ENCODE results near the gene TFAP2D. TPM values are rescaled to one million over a fixed set of nuclear protein-coding genes. Genes with fewer than 3 reads are reported as not detected.

TFAP2D gene
- total RNA-seq, 4 donors from 2014 or later, result not detected

DNA sequence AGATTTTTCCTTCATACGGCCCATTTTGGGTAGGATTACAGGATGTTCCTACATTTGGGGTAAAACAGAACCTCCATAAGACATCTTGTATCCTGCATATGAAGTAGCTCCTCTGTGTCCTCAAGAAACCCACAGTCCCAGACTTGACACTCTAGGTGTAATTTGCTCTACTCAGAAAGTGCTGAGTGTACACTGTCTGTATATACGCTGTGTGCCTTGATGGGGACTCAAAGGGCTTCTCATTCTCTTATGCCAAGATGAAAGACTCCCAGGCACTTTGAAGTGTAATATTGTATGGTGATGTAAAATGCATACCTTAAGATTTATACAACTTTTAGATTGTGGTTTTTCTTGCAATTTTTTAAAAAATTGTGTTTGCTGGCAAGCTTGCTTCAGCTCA, 5.2 kb downstream of the TFAP2D start:
- TF ChIP-seq, protein P1, sequence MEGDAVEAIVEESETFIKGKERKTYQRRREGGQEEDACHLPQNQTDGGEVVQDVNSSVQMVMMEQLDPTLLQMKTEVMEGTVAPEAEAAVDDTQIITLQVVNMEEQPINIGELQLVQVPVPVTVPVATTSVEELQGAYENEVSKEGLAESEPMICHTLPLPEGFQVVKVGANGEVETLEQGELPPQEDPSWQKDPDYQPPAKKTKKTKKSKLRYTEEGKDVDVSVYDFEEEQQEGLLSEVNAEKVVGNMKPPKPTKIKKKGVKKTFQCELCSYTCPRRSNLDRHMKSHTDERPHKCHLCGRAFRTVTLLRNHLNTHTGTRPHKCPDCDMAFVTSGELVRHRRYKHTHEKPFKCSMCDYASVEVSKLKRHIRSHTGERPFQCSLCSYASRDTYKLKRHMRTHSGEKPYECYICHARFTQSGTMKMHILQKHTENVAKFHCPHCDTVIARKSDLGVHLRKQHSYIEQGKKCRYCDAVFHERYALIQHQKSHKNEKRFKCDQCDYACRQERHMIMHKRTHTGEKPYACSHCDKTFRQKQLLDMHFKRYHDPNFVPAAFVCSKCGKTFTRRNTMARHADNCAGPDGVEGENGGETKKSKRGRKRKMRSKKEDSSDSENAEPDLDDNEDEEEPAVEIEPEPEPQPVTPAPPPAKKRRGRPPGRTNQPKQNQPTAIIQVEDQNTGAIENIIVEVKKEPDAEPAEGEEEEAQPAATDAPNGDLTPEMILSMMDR (IDR thresholded peaks at IDR 0.05), result no peak
- no peak for DNase-seq (ENCODE audit: low spot score)
- no peak for ATAC-seq (ENCODE audit: low FRiP score)

DNA sequence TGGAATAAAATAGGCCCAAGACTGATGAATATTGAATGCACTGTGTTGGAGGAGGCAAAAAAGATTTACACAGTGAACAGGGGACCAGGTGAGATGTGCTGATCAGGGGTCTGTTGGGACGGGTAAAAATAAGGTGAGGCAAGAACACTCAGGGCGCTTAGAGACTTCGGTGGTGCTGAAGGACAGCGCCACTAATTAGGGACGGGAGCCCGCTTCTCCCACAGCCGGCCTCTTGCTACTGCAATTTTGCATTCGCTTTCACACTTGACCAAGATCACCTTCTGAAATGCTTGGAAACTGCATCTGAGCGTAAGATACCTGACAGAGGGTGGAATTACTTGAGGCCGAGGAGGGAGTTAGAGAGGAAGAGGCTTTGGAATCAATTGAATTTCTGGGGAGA, 7.3 kb downstream of the TFAP2D start:
- DNase-seq (ENCODE audit: low spot score), result no peak
- ATAC-seq (ENCODE audit: low FRiP score), result no peak
- TF ChIP-seq, protein P1 (IDR thresholded peaks at IDR 0.05), result no peak

DNA sequence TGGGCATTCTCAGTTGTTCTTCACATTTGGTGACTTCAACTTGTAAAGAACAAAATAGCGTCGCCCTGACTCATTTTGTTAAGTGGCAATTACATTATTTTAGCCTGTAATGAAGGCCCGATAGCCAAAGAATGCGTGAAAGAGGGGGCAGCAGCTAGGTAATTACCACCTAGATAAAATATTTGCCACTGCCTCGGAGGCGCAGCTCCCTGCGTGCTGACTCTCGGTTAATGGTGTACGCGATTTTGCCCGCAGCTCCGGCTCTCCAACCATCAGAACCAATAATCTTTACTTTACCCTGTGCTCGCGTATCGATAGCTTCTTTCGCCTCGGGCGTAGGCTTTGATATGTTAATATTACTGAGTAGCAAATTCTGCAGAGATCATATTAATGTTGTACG, 8.7 kb downstream of the TFAP2D start:
- ATAC-seq (ENCODE audit: low FRiP score) (no peak), DNase-seq (ENCODE audit: low spot score) (no peak)
- TF ChIP-seq, protein P1 (IDR thresholded peaks at IDR 0.05), result no peak

GRCh38 chr6:50722829-50723554, 9.7 kb downstream of the TFAP2D start:
- no peak for DNase-seq (ENCODE audit: low spot score)
- TF ChIP-seq, protein P1 (IDR thresholded peaks at IDR 0.05), result no peak
- no peak for ATAC-seq (ENCODE audit: low FRiP score)

DNA sequence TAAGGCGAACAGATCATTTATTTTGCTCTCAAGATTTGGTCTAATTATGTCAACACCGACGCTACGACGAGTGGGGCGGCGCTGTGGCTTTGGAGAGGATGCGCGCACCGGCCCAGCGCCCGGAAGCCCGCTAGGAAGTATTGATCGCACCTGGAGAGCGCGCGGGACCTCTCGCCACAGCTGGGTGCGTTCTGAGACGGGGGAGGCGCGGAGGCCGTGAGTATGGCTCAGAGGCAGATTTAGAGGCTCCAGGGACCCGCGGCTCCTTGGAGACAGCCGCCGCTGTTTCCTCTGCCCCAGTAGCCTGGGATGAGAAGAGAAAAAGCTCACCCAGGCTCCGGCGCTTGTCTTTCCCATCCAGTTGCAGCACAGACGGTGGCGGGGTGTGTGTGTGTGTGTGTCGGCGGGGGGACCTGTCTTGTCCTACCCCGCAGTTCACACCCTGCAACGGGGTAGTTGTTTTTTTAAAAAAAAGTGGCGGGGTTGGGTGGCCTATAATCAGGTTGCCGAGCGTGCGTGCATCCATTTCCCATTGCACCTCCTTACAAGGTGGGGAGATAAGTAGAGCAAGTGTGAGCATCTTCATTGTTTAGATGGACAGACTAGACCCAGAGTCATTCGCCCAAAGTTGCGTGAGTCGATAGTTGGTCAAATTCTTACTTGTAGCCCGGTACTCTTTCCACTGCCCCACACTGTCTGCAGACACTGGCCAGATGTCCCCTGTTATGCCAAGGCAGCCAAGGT, 11.2 kb downstream of the TFAP2D start:
- ATAC-seq (ENCODE audit: low FRiP score) (no peak), DNase-seq (ENCODE audit: low spot score) (no peak)
- TF ChIP-seq, protein P1 (IDR thresholded peaks at IDR 0.05), result no peak

- TF ChIP-seq, protein P1 (IDR thresholded peaks at IDR 0.05), result no peak
- DNase-seq (ENCODE audit: low spot score) (no peak), ATAC-seq (ENCODE audit: low FRiP score) (no peak)
These were observed 21.2 kb downstream of the TFAP2D start for GRCh38 chr6:50734488-50734887.

DNA sequence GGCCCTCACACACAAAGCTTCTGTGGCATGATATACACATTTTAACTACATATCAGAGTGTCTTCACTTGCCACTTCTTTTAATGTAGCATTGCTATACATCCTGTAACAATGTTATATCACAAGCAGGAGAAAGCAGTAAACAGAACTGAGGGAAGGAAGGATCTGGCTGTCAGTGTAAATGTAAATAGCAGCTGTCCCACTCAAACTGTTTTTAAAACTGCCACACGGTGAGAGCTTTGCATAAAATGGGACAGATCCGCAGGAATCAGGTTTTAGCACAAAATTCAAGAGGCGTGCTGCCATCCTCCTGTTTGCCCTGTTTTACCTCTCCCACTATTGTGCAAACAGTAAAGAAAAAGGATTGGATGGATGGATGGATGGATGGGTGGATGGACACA, 28.8 kb downstream of the TFAP2D start:
- TF ChIP-seq, protein P1 (IDR thresholded peaks at IDR 0.05), result no peak
- DNase-seq (ENCODE audit: low spot score), result no peak
- no peak for ATAC-seq (ENCODE audit: low FRiP score)
